GM19240 (cell line): ENCODE measurements around the gene ITGAE.
A peak's percentile ranks its signal among the peaks of the same experiment; 100 is the strongest.
"Not testable (repeated sequence)": the region's sequence is repeated elsewhere in the genome, so short reads cannot be mapped to it uniquely, and the experiment has no call there.

ENCODE experiments used
- DNase-seq: peaks from one replicate; pipeline ENCODE4 v3.0.0; 2011; ENCODE audit warnings: low spot score; ENCODE audit not compliant: insufficient read length

ITGAE gene

GRCh38 chr17:3800362-3801271 lies at the start of gene ITGAE:
Gene ITGAE, minus strand, starts transcription at chr17:3801188. Its CDS starts 44 bp downstream, at chr17:3801144.
- no peak for DNase-seq

GRCh38 chr17:3848229-3848835 lies 47.3 kb upstream of the ITGAE start:
- no peak for DNase-seq

GRCh38 chr17:3847165-3847670 lies 46.2 kb upstream of the ITGAE start:
- DNase-seq, result no peak

DNA sequence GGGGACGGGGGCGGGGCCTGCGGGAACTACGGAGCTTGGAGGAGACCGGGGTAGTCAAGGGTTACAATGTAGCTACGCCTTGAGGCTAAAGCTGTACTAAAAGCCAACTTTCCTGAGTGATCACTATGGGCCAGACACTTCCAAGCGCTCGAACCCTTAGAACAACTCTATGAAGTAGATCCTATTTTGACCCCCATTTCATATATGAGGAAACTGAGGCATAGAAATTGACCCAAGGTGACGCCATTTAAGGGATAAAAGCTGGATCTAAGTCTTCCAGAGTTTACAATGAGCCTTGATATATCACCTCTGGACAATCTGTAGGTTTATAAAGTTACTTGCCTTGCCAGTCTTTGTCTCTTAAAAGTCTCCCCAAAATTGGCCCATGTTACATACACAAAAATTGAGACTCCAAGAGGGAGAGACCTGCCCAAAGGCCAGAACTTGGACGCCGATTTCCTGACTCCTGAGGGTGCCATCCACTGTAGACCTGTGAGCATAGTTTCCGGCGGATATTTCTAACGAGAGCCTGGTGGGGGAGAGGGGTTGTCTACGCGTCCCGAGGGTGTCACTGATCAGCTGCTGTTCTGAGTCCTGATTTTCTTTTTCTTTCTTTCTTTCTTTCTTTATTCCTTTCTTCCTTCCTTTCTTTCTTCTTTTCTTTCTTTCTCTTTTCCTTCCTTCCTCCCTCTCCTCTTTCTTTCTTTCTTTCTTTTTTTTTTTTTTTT lies 45.6 kb upstream of the ITGAE start:
- DNase-seq, result no peak

DNA sequence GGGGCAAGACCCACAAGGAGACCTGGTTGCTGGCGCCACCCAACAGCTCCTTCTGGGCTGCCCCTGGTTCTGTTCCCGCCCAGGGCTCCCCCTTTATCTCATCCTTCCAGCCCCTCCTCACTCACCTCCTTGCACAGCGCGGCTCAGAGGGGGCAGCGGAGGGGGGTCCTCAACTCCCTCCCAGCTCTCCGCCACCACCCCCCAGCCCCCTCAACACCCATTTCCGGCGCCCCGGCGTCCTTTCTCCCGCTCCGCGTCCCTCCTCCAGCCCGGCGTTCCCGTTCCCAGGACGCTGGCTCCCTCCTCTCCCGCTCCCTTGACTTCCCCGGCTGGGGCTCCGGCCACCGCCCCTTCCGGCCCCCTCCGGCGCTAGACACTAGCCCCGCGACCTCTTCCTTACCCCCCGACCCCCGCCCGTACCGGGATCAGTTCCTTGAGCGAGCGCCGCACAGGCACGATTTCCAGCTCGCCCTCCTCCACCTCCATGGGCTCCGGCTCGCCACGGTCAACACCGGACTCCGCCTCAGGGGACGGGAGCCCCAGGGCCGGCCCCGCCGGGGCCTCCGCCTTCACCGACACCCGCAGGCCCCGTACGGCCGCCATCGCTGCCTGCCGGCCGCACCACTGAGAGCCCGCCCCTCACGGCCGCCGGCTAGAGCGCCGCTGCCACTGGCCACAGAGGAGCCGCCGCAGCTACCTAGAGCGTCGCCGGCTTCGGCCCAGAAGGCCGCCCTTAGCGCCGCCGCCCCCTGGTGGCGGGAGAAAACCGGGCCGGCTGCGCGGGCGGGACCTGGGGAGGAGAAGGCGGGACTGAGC lies 44.8 kb upstream of the ITGAE start, which contains the start of gene NCBP3:
Gene NCBP3 (minus strand): TSS at position 626 of the 816 bp plus-strand sequence. CDS start 23 bp downstream, at position 603.
- peak; percentile 97 for DNase-seq

DNA sequence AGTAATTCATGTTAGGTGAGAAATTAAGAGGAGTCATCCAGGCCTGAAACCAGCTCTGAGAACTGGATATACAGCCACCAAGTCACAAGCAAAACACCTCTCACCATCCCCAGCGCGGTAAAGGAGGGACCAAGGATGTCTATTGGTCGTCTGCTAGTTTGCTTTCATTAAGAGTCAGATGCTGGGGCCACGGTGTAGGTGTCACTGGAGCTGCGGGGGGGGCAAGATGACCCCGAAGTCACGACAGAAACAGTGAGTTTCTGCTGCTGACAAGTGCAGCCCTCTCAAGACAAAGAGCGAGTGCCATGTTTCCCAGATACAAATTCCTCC lies 44.3 kb upstream of the ITGAE start:
- DNase-seq, result no peak

DNA sequence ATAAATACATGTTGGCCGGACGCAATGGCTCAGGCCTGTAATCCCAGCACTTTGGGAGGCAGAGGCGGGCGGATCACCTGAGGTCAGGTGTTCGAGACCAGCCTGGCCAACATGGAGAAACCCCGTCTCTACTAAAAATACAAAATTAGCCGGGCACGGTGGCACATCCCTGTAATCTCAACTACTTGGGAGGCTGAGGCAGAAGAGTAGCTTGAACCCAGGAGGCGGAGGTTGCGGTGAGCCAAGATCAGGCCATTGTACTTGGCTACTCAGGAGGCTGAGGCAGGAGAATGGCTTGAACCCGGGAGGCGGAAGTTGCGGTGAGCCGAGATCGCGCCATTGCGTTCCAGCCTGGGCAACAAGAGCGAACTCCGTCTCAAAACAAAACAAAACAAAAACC lies 43.6 kb upstream of the ITGAE start:
- not testable (repeated sequence) for DNase-seq

GRCh38 chr17:3843935-3844516 lies 43.0 kb upstream of the ITGAE start:
- peak; percentile 47 for DNase-seq

- no peak for DNase-seq
These were observed 37.2 kb upstream of the ITGAE start for GRCh38 chr17:3838206-3838605.

GRCh38 chr17:3836551-3836950 lies 35.6 kb upstream of the ITGAE start:
- DNase-seq, result no peak

DNA sequence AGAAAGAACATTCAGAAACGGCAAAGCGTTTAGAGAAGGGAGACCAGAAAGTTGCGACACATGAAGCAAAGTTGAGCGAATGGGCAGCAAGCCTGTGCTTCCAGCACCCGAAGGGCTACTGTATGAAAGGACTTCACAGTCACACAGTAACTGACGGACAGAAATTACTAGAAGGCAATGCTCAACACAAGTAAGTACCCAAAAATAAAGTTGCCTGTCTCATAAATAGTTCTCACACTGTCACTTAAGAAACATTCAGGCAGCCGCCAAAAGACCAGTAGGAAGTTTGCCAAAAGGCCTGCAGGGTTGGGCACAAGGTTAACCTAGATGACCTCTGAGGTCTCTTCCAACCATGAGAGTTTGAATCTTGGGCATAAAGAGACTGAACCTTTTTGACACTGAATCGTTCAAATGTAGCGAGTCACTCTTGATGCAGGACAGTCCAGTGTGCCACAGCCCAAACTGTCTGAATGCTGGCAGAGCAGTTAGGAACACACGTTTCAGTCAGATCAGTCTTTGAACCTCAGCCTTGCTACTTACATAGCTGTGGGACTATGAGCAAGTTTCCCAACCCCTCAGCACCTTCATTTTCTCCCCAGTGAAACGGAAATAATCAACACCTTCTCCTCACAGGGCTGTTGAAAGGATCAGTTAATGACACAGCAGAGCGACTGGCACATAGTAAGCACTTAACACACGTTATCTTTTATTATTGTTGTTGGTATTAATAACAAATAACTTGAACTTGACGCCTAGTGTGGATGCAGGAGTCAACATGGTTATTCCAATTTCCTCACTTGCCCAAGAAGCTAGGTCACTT lies 34.6 kb upstream of the ITGAE start:
- no peak for DNase-seq

DNA sequence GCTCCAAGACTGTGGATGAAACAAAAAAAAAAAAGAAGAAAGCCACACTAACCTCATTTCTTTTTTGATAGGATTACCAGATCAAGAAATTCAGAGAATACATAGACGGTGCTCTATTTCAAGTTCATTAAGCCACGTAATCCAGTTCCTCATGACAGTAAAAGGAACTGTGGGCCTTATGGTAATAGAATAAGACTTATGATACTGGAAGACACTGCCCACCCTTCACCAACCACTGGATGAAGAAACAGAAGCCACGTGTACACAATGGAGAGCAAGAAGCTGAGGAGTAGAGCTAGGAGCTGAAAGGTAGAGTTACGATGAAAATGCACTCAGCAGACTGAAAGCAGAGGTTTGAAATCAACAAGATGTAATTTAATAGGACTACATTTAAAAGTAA lies 33.8 kb upstream of the ITGAE start:
- DNase-seq, result no peak

DNA sequence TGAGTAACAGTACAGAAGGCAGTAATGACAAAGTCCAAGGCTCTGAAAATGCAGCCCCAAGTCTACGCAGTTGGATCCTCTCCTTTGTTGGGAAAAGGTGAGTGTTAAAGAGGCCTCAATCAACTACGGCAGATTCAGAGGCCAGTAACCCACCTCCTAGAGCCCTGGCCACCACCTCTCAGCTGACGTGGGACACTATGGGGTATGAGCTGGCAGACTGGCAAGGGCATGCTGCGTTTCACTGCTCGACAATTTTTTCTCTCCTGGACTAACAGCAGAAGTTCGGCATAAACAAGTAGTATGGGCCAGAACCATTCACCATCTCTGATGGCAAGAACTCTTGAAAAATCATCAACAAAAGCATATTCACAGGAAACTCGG lies 27.9 kb upstream of the ITGAE start:
- no peak for DNase-seq

GRCh38 chr17:3828151-3828851 lies 27.3 kb upstream of the ITGAE start:
- no peak for DNase-seq

DNA sequence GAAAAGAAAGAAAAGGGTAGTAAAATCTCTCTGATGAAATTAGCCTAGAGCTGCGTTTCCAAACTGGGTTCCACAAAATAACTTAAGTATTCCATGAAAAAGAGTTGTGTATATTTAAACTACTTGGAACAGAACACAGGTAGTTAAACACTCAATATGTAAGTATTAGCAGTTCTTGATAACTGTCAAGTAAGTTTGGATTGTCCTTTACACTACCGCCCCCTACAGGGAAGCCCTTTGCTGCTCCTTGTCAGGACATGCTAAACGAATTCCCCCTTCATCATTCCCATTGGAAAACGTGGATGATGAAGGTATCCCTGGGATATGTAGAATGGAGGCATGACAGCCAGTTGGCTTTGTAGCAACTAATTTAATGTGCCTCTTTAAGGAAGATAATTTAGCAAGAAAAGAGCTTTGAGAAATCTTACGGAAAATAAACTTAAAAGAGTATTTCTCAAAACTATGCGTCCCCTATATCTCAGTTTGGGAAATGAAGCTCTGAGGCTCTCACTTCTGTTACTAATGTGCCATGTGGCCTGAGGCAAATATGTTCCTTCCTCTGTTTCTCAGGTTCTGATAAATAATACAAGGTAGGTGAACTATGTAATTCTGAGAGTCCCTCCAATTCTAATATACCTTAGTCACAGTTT lies 26.3 kb upstream of the ITGAE start:
- no peak for DNase-seq

DNA sequence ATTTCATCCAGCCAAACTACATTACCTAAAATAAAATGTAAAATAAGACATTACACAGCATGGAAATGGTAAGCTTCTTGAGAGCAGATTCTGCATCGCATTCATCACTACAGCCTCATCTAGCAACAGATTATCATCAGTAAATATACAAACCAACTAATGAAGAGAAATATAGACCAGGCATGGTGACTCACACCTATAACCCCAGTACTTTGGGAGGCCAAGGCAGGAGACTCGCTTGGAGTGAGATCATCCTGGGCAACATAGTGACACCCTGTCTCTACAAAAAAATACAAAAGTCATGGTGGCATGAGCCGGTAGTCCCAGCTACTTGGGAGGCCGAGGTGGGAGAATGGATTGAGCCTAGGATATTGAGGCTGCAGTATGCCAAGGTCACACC lies 25.2 kb upstream of the ITGAE start:
- no peak for DNase-seq

DNA sequence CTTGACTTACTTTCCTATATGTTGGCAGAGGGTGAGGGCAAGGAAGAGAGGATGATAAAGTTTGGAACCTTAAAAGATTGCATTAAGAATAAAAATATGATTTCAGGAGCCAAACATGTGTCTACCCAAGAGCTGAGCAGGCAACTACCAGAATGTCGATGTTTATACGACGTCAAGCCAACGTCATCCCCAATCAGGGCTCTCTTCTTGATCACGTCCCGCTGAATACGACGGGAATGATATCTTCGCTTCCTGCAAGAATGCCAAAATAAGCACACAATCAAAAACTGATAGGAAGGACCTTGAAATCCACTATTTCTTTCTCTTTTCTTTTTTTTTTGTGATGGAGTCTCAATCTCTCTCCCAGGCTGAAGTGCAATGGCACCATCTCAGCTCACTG lies 20.1 kb upstream of the ITGAE start:
- no peak for DNase-seq

DNA sequence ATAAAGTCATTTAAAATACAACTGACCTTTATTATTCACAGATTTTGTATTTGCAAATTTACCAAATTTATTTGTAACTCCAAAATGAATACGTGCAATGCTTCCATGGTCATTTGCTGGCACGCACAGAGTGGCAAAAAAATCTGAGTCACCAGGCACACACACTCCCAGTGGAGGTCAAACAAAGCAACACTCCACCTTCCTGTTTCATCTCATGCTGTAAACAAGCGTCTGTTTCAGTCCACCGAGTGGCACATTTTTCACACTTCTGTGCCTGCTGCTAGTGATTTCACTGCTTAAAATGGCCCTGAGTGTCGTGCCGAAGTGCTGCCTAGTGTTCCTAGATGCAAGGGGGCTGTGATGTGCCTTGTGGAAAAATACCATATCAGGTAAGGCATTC lies 17.8 kb upstream of the ITGAE start:
- no peak for DNase-seq
